Adipocyte (in vitro differentiated cells): ENCODE data around the gene PRPF38B.

Source experiments
- DNase-seq: peaks from one replicate; pipeline ENCODE4 v3.0.0-alpha.2; 2015; ENCODE audit warnings: low read depth
- H3K27me3 ChIP-seq: replicated peaks from 2 replicates; pipeline ENCODE4 v1.7.0; 2013; ENCODE audit warnings: mild to moderate bottlenecking, low read length, moderate library complexity; ENCODE audit not compliant: control insufficient read depth, insufficient read depth
- H3K36me3 ChIP-seq: 2 replicates; pipeline ENCODE4 v1.7.0; 2013; ENCODE audit warnings: low read length, mild to moderate bottlenecking, moderate library complexity; ENCODE audit not compliant: control insufficient read depth, insufficient read depth, severe bottlenecking
- H3K4me1 ChIP-seq: 2 replicates; pipeline ENCODE4 v1.7.0; 2013; ENCODE audit warnings: mild to moderate bottlenecking, low read length, moderate library complexity; ENCODE audit not compliant: control insufficient read depth, insufficient read depth
- H3K4me3 ChIP-seq: 2 replicates; pipeline ENCODE4 v1.7.0; 2013; ENCODE audit warnings: mild to moderate bottlenecking, low read length, moderate library complexity
- H3K9ac ChIP-seq: 2 replicates; pipeline ENCODE4 v1.7.0; 2013; ENCODE audit warnings: mild to moderate bottlenecking, low read length, moderate library complexity
- H3K9me3 ChIP-seq: 2 replicates; pipeline ENCODE4 v1.7.0; 2013; ENCODE audit warnings: mild to moderate bottlenecking, low read length, moderate library complexity; ENCODE audit not compliant: control insufficient read depth

PRPF38B gene

GRCh38 chr1:108729481-108729880, 37.4 kb downstream of the PRPF38B start:
- Histone ChIP-seq H3K9me3 (no peaks in the 10 kb centered on the region), H3K4me3 (no peak overlapping the region), H3K27me3 (no peaks in the 10 kb centered on the region), H3K36me3 (no peaks in the 10 kb centered on the region), H3K9ac (no peak overlapping the region), H3K4me1 (no peaks in the 10 kb centered on the region)
- DNase-seq = no peak

GRCh38 chr1:108732398-108732797, 40.3 kb downstream of the PRPF38B start:
- Histone ChIP-seq H3K9me3 (no peaks in the 10 kb centered on the region), H3K36me3 (no peaks in the 10 kb centered on the region), H3K4me3 (no peak overlapping the region), H3K27me3 (peaks cover 4% of the 10 kb centered on the region), H3K4me1 (no peaks in the 10 kb centered on the region), H3K9ac (no peak overlapping the region)
- DNase-seq = peak; percentile 25

GRCh38 chr1:108734171-108734865, 42.2 kb downstream of the PRPF38B start:
- Histone ChIP-seq H3K4me3 (no peak overlapping the region), H3K27me3 (peaks cover 4% of the 10 kb centered on the region), H3K4me1 (no peaks in the 10 kb centered on the region), H3K36me3 (no peaks in the 10 kb centered on the region), H3K9me3 (no peaks in the 10 kb centered on the region), H3K9ac (no peak overlapping the region)
- DNase-seq = no peak

- Histone ChIP-seq H3K4me1 (no peaks in the 10 kb centered on the region), H3K9me3 (no peaks in the 10 kb centered on the region), H3K4me3 (no peak overlapping the region), H3K9ac (no peak overlapping the region), H3K36me3 (no peaks in the 10 kb centered on the region), H3K27me3 (no peaks in the 10 kb centered on the region)
- no peak for DNase-seq
Observed at GRCh38 chr1:108742253-108742652, 50.1 kb downstream of the PRPF38B start.

GRCh38 chr1:108745980-108746381, 53.9 kb downstream of the PRPF38B start:
- Histone ChIP-seq H3K4me1 (peaks cover 7% of the 10 kb centered on the region), H3K9ac (no peak overlapping the region), H3K27me3 (no peaks in the 10 kb centered on the region), H3K4me3 (no peak overlapping the region), H3K36me3 (peaks cover 9% of the 10 kb centered on the region), H3K9me3 (no peaks in the 10 kb centered on the region)
- no peak for DNase-seq

- Histone ChIP-seq H3K9me3 (no peaks in the 10 kb centered on the region), H3K4me3 (peak within 1 kb of the TSS; percentile 93), H3K9ac (peak within 1 kb of the TSS; percentile 97), H3K36me3 (peaks cover 9% of the 10 kb centered on the region), H3K27me3 (no peaks in the 10 kb centered on the region), H3K4me1 (peaks cover 7% of the 10 kb centered on the region)
- peak; percentile 100 for DNase-seq
Observed at GRCh38 chr1:108746382-108747170, 54.5 kb downstream of the PRPF38B start, which contains the start of gene STXBP3. TSS of gene STXBP3 (plus strand) at chr1:108746674. CDS start at chr1:108746738, 64 bp downstream.

- peaks cover 7% of the 10 kb centered on the region for H3K4me1 ChIP-seq
- DNase-seq = peak; percentile 94
- no peaks in the 10 kb centered on the region for H3K27me3 ChIP-seq
- H3K36me3 ChIP-seq = peaks cover 11% of the 10 kb centered on the region
- H3K9me3 ChIP-seq = no peaks in the 10 kb centered on the region
- H3K4me3 ChIP-seq = peak overlapping the region; percentile 93
- peak overlapping the region; percentile 97 for H3K9ac ChIP-seq
Observed at GRCh38 chr1:108747171-108747850, 55.2 kb downstream of the PRPF38B start.

- Histone ChIP-seq H3K9ac (peak overlapping the region; percentile 97), H3K4me3 (peak overlapping the region; percentile 93), H3K36me3 (peaks cover 17% of the 10 kb centered on the region), H3K27me3 (no peaks in the 10 kb centered on the region), H3K4me1 (peaks cover 7% of the 10 kb centered on the region), H3K9me3 (no peaks in the 10 kb centered on the region)
- no peak for DNase-seq
Observed at GRCh38 chr1:108747898-108748297, 55.8 kb downstream of the PRPF38B start.

- Histone ChIP-seq H3K9ac (no peak overlapping the region), H3K27me3 (no peaks in the 10 kb centered on the region), H3K4me1 (peaks cover 7% of the 10 kb centered on the region), H3K36me3 (peaks cover 28% of the 10 kb centered on the region), H3K9me3 (no peaks in the 10 kb centered on the region), H3K4me3 (no peak overlapping the region)
- DNase-seq = no peak
Observed at GRCh38 chr1:108749081-108749480, 57.0 kb downstream of the PRPF38B start.

- H3K9me3 ChIP-seq = no peaks in the 10 kb centered on the region
- H3K9ac ChIP-seq = no peak overlapping the region
- H3K27me3 ChIP-seq = no peaks in the 10 kb centered on the region
- DNase-seq = no peak
- peaks cover 7% of the 10 kb centered on the region for H3K4me1 ChIP-seq
- no peak overlapping the region for H3K4me3 ChIP-seq
- H3K36me3 ChIP-seq = peaks cover 39% of the 10 kb centered on the region
Observed at GRCh38 chr1:108750476-108751181, 58.5 kb downstream of the PRPF38B start.
